ENCODE data around the gene KRT4. TPM values are rescaled to one million over a fixed set of nuclear protein-coding genes. Genes with fewer than 3 reads are reported as not detected.

Gene KRT4
- total and polyA plus RNA-seq, 2 experiments from 2014 or later: not detected

- Mint-ChIP-seq H3K9me3 (no peaks in the 10 kb centered on the region), H3K4me1 (no peaks in the 10 kb centered on the region; the same call in 2 of the 3 replicates), H3K27ac (no peak overlapping the region), H3K36me3 (ENCODE audit: low read depth) (no peaks in the 10 kb centered on the region), H3K27me3 (ENCODE audit: insufficient read depth, low read depth, poor library complexity) (peaks cover 2% of the 10 kb centered on the region), H3K4me3 (no peak overlapping the region)
- H3K36me3 ChIP-seq (ENCODE audit: insufficient read depth): no peaks in the 10 kb centered on the region
- H3K27ac ChIP-seq (ENCODE audit: low read depth): no peak overlapping the region
- H3K27me3 ChIP-seq (ENCODE audit: insufficient read depth): no peaks in the 10 kb centered on the region
- no peaks in the 10 kb centered on the region for H3F3A ChIP-seq (replicated peaks; ENCODE audit: low read depth)
- no peak overlapping the region for H2AFZ ChIP-seq
- H3K4me1 ChIP-seq (ENCODE audit: insufficient read depth): no peaks in the 10 kb centered on the region
- no peak overlapping the region for H3K4me2 ChIP-seq
- H3K4me3 ChIP-seq: no peak overlapping the region
- no peaks in the 10 kb centered on the region for H4K20me1 ChIP-seq (replicated peaks; ENCODE audit: insufficient read depth)
- no peaks in the 10 kb centered on the region for H3K9me2 ChIP-seq (ENCODE audit: insufficient read depth)
- TF ChIP-seq ETS1 (IDR thresholded peaks at IDR 0.05): no peak
- no peak for TF ChIP-seq STAT1 (IDR thresholded peaks at IDR 0.05; ENCODE audit: unreplicated experiment)
- no peak for TF ChIP-seq EZH2 (IDR thresholded peaks at IDR 0.05; ENCODE audit: low read depth, unreplicated experiment)
- TF ChIP-seq, protein P1, sequence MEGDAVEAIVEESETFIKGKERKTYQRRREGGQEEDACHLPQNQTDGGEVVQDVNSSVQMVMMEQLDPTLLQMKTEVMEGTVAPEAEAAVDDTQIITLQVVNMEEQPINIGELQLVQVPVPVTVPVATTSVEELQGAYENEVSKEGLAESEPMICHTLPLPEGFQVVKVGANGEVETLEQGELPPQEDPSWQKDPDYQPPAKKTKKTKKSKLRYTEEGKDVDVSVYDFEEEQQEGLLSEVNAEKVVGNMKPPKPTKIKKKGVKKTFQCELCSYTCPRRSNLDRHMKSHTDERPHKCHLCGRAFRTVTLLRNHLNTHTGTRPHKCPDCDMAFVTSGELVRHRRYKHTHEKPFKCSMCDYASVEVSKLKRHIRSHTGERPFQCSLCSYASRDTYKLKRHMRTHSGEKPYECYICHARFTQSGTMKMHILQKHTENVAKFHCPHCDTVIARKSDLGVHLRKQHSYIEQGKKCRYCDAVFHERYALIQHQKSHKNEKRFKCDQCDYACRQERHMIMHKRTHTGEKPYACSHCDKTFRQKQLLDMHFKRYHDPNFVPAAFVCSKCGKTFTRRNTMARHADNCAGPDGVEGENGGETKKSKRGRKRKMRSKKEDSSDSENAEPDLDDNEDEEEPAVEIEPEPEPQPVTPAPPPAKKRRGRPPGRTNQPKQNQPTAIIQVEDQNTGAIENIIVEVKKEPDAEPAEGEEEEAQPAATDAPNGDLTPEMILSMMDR (conservative IDR thresholded peaks at IDR 0.05; ENCODE audit: low read depth in 2 of 2): no peak
- TF ChIP-seq REST (IDR thresholded peaks at IDR 0.05; ENCODE audit: unreplicated experiment): no peak
- no peak for TF ChIP-seq CREB1 (CRISPR knock-in tag; IDR thresholded peaks at IDR 0.05; ENCODE audit: low read depth)
- TF ChIP-seq POLR2AphosphoS5 (IDR thresholded peaks at IDR 0.05; ENCODE audit: low read depth): no peak
- no peak for TF ChIP-seq NANOG (IDR thresholded peaks at IDR 0.05; ENCODE audit: borderline replicate concordance)
- TF ChIP-seq ZNF331 (CRISPR knock-in tag; IDR thresholded peaks at IDR 0.05; ENCODE audit: low read depth): no peak
- TF ChIP-seq ZNF114 (CRISPR knock-in tag; IDR thresholded peaks at IDR 0.05): no peak
- TF ChIP-seq JUNB (IDR thresholded peaks at IDR 0.05; ENCODE audit: unreplicated experiment): no peak
- TF ChIP-seq ZNF462 (CRISPR knock-in tag; IDR thresholded peaks at IDR 0.05): no peak
- TF ChIP-seq EZH2phosphoT487 (IDR thresholded peaks at IDR 0.05; ENCODE audit: unreplicated experiment): no peak
- no peaks in the 10 kb centered on the region for H3K79me2 ChIP-seq (replicated peaks; ENCODE audit: insufficient read depth)
- DNase-seq (ENCODE audit: low spot score): no peak
- ATAC-seq: no peak
These were observed 36.4 kb downstream of the KRT4 start for GRCh38 chr12:52777566-52777965.
